ENCODE data around the gene RTL10. TPM values are rescaled to one million over a fixed set of nuclear protein-coding genes. Genes with fewer than 3 reads are reported as not detected.

Gene RTL10
- total and polyA plus RNA-seq, 2 of the 4 experiments (the other 2 are of a cell fraction), result 8.6 to 12.1 TPM

DNA sequence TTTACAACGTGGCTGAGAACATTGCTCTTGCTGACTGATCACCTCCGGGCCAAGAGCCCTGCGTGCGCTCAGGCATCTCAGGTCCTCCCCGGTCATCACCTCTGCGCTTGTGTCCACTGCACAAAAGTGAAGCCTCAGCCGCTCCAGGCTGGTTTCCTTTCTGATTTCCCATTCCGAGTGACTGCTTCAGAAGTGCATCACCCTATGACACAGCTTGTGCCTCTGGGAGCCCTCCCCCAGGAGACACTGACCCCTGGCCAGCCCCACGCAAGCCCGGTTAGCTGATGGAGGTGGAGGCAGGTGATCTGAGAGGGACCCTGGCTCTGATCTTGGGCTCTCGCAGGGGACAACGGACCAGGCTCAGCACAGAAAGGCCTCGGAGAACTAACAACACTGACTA is 38.3 kb upstream of the RTL10 start:
- 81% methylated on average over 7 of the region's 13 CpGs; no CpG with 5 or more reads in 1 of the 2 experiments for WGBS, 2 experiments (ENCODE audit: extremely low coverage in 2 of 2, insufficient read length in 1 of 2)
- H3K4me3 ChIP-seq (ENCODE audit: insufficient read depth, low read depth, low read length), result no peak overlapping the region
- peak overlapping the region; percentile 3; the same call in 1 of the 2 replicates for H3K23ac ChIP-seq (ENCODE audit: low read depth, low read length)
- in situ Hi-C loops (cut with MboI; ENCODE audit: low sequenced_read_pairs) (no loop called here), intact Hi-C loops (cut with micrococcal nuclease) (loop anchor here (5.0 kb wide), 1 partner anchor 49 kb away; the partner anchor contains the start of genes COMT and TXNRD2), dilution Hi-C loops (cut with HindIII; ENCODE audit: low sequenced_read_pairs, unreplicated experiment) (no loop called here)
- peak overlapping the region; percentile 7; the same call in 1 of the 2 replicates for H3K27ac ChIP-seq (ENCODE audit: insufficient read depth, low read length)
- DNase-seq, result peak; percentile 33
- H4K91ac ChIP-seq (ENCODE audit: insufficient read depth, low read depth, low read length), result peak overlapping the region; percentile 96
- H2AK5ac ChIP-seq (ENCODE audit: low read depth, low read length), result peak overlapping the region; percentile 95
- peak overlapping the region; percentile 78 to 96; a peak in 2 of 4 replicates for H4K8ac ChIP-seq (ENCODE audit: low read depth in 2 of 2, low read length in 2 of 2)
- H2BK5ac ChIP-seq (ENCODE audit: low read depth, low read length, poor library complexity, severe bottlenecking), result peak overlapping the region; percentile 97
- H2AFZ ChIP-seq (replicated peaks; ENCODE audit: low read length, poor library complexity), result peak overlapping the region; percentile 48
- no TSS peak for BruUV-seq (replicated peaks)
- H4K20me1 ChIP-seq (ENCODE audit: insufficient read depth, low read length), result no peaks in the 10 kb centered on the region; the same call in 1 of the 2 replicates
- ChIA-PET POLR2A (ENCODE audit: unreplicated experiment) (no interaction called here), CTCF (no interaction called here)
- H3K14ac ChIP-seq (replicated peaks; ENCODE audit: low read depth, low read length), result peak overlapping the region; percentile 64
- H3K4me1 ChIP-seq (ENCODE audit: control insufficient read depth, insufficient read depth, low read length), result peaks cover 27% of the 10 kb centered on the region
- peak overlapping the region; percentile 88; the same call in 1 of the 3 replicates for H2BK15ac ChIP-seq (ENCODE audit: low read depth, low read length)
- H2AK9ac ChIP-seq (replicated peaks; ENCODE audit: low read depth, low read length, poor library complexity), result peak overlapping the region; percentile 7
- no peak overlapping the region for H3K56ac ChIP-seq (ENCODE audit: extremely low read depth, insufficient read depth, low read length)
- no peak for TF ChIP-seq RFX5 (IDR thresholded peaks at IDR 0.05; ENCODE audit: low read depth, low read length)
- TF ChIP-seq CEBPB (IDR thresholded peaks at IDR 0.05; ENCODE audit: low read depth, low read length), result no peak
- no peak for TF ChIP-seq MAZ (IDR thresholded peaks at IDR 0.05; ENCODE audit: borderline replicate concordance, low read depth, low read length)
- no peak for TF ChIP-seq RAD21 (IDR thresholded peaks at IDR 0.05; ENCODE audit: low read length)
- no peak for TF ChIP-seq CHD1 (IDR thresholded peaks at IDR 0.05; ENCODE audit: low read depth, low read length)
- TF ChIP-seq ELK1 (IDR thresholded peaks at IDR 0.05; ENCODE audit: borderline replicate concordance, low read depth, low read length), result no peak
- TF ChIP-seq FOS (IDR thresholded peaks at IDR 0.05; ENCODE audit: low read depth, low read length), result no peak
- no peak for TF ChIP-seq POLR2A (IDR thresholded peaks at IDR 0.05; ENCODE audit: low read depth, low read length)
- TF ChIP-seq USF2 (IDR thresholded peaks at IDR 0.05; ENCODE audit: low read depth, low read length), result no peak
- TF ChIP-seq MXI1 (IDR thresholded peaks at IDR 0.05; ENCODE audit: borderline replicate concordance, low read depth, low read length), result no peak
- no peak for TF ChIP-seq NFE2L2 (IDR thresholded peaks at IDR 0.05; ENCODE audit: low read depth, low read length)
- no peak for TF ChIP-seq SMC3 (IDR thresholded peaks at IDR 0.05; ENCODE audit: low read depth, low read length)
- TF ChIP-seq, protein P1, sequence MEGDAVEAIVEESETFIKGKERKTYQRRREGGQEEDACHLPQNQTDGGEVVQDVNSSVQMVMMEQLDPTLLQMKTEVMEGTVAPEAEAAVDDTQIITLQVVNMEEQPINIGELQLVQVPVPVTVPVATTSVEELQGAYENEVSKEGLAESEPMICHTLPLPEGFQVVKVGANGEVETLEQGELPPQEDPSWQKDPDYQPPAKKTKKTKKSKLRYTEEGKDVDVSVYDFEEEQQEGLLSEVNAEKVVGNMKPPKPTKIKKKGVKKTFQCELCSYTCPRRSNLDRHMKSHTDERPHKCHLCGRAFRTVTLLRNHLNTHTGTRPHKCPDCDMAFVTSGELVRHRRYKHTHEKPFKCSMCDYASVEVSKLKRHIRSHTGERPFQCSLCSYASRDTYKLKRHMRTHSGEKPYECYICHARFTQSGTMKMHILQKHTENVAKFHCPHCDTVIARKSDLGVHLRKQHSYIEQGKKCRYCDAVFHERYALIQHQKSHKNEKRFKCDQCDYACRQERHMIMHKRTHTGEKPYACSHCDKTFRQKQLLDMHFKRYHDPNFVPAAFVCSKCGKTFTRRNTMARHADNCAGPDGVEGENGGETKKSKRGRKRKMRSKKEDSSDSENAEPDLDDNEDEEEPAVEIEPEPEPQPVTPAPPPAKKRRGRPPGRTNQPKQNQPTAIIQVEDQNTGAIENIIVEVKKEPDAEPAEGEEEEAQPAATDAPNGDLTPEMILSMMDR (conservative IDR thresholded peaks at IDR 0.05; ENCODE audit: low read depth, low read length), result no peak
- TF ChIP-seq MAFK (IDR thresholded peaks at IDR 0.05; ENCODE audit: low read depth, low read length), result no peak
- TF ChIP-seq BHLHE40 (IDR thresholded peaks at IDR 0.05; ENCODE audit: low read depth, low read length), result no peak
- H3K9me1 ChIP-seq (ENCODE audit: insufficient read depth, low read length), result peaks cover 11% of the 10 kb centered on the region
- H3K36me3 ChIP-seq (ENCODE audit: control insufficient read depth, insufficient read depth, low read length), result peaks cover 13% of the 10 kb centered on the region
- H3K4me2 ChIP-seq (ENCODE audit: low read depth, low read length), result peak overlapping the region; percentile 0; the same call in 1 of the 2 replicates
- peak overlapping the region; percentile 97 for H2BK120ac ChIP-seq (ENCODE audit: low read depth, low read length)
- H4K5ac ChIP-seq (ENCODE audit: low read depth, low read length), result peak overlapping the region; percentile 32; the same call in 1 of the 2 replicates
- no peak overlapping the region for H3K9ac ChIP-seq (ENCODE audit: low read depth, low read length)
- H3K79me1 ChIP-seq (ENCODE audit: low read depth in 1 of 2, low read length in 2 of 2), result peaks cover 0 to 27% of the 10 kb centered on the region in 2 experiments; a peak in 3 of 4 replicates
- H3K4ac ChIP-seq (ENCODE audit: low read depth, low read length), result peak overlapping the region; percentile 97
- peak; percentile 13 for ATAC-seq (ENCODE audit: low read depth)
- H3K9me3 ChIP-seq (ENCODE audit: control insufficient read depth, insufficient read depth, low read length), result no peaks in the 10 kb centered on the region
- no peaks in the 10 kb centered on the region for H3K27me3 ChIP-seq (ENCODE audit: control insufficient read depth, insufficient read depth, low read length)
- H2BK20ac ChIP-seq (ENCODE audit: low read depth, low read length), result peak overlapping the region; percentile 54
- H3K18ac ChIP-seq (ENCODE audit: low read depth, low read length), result no peak overlapping the region
